PC-9 (cell line): Measurements from ENCODE around the gene RBBP9.

Experiments
- CTCF ChIP-seq: fragments of 200-600 bp; sonication (generic); conservative IDR thresholded peaks from 2 replicates; pipeline ENCODE4 v1.6.1; 2017; ENCODE audit warnings: mixed run types, antibody characterized with exemption, mild to moderate bottlenecking, moderate library complexity
- EZH2 ChIP-seq: fragments of 200-600 bp; sonication (generic); IDR thresholded peaks from 2 replicates; pipeline ENCODE4 v1.8.0; 2017; ENCODE audit warnings: antibody characterized with exemption, low read depth

- TF ChIP-seq CTCF (no peak), EZH2 (no peak)
Observed at GRCh38 chr20:18513208-18513607, 16.2 kb upstream of the RBBP9 start.
